Bronchial epithelial cell (primary cell): ENCODE measurements around the gene RAD52. TPM values are rescaled to one million over a fixed set of nuclear protein-coding genes. Genes with fewer than 3 reads are reported as not detected.

ENCODE experiments used
- DNase-seq: peaks from one replicate; pipeline ENCODE4 v3.0.0-alpha.2; 2010; ENCODE audit warnings: low read depth
- FAIRE-seq: peaks from 2 replicates; lab custom pipeline; 2011; peaks lifted over from hg19 to GRCh38; lab: Jason Lieb, UNC
- H3K27me3 ChIP-seq: 2 replicates; pipeline ENCODE4 v1.5.1; 2011; ENCODE audit warnings: low read length; ENCODE audit not compliant: control insufficient read depth, insufficient read depth
- H3K36me3 ChIP-seq: 2 replicates; pipeline ENCODE4 v1.5.1; 2011; ENCODE audit warnings: low read length; ENCODE audit not compliant: control insufficient read depth, insufficient read depth
- H3K4me3 ChIP-seq: 2 replicates; pipeline ENCODE4 v1.5.1; 2011; ENCODE audit warnings: mild to moderate bottlenecking, low read depth, low read length, control low read depth
- CTCF ChIP-seq: IDR thresholded peaks from 2 replicates; pipeline ENCODE4 v1.5.1; 2011; ENCODE audit warnings: mild to moderate bottlenecking, moderate library complexity, low read length, control low read depth, inconsistent platforms; ENCODE audit not compliant: insufficient read depth, severe bottlenecking
- total RNA-seq: library from RNA; depleted of rRNA; stranded (reverse); fragments of >200 nt; gene quantifications from 2 replicates; pipeline ENCODE4 v1.2.1, GENCODE V29; 2014

The RAD52 gene
- total RNA-seq, 1 donor from 2014 or later: 16.3 TPM

DNA sequence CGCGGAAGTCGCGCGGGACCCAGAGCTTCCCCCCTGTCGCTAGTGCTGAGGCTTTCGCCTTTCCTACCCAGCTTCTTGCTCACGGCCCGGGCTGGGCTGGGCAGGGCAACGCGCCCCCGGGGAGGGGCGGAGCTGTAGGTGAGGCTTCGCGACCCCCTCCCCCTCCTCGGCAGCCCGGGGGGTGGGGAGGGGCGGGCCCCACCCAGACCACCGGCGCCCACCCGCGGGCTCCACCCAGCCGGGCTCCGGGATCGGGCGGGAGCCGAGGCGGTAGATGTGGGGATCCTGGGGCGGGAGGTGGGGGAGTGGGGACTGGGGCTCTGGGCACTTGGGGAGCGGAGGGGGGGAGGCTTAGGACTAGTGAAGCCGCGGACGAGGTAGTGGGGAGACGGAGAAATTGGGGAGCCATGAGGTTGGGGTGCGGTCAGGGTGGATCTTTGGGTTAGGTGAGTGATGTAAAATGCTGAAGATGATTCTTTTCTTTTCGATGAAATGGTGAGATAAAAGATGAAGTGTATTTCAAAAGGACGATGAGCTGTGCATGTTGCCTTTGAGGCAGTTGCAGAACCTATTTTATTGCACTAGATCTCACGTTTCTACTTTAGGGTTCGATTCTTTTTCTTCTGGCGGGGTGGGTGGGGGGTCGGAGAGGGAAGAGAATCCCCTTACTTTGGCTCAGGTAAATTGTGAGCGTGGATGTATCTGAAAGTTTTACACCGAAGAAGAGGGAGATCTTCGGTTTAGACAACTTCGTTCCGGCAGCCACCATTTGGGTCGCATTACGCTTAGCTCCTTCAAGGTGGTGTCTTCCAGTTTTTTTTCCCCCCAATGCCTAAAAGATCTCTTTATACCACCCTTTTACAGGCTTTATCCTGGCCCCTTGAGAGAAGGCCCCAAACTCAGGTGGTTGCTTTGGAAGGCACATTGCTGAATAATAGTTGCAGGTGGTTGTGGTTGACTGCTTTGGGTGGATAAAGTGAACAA lies 42.1 kb upstream of the RAD52 start:
- Histone ChIP-seq H3K4me3 (peak overlapping the region; percentile 71), H3K36me3 (no peaks in the 10 kb centered on the region), H3K27me3 (no peaks in the 10 kb centered on the region)
- FAIRE-seq (no peak), DNase-seq (peak; percentile 9)
- no peak for TF ChIP-seq CTCF

DNA sequence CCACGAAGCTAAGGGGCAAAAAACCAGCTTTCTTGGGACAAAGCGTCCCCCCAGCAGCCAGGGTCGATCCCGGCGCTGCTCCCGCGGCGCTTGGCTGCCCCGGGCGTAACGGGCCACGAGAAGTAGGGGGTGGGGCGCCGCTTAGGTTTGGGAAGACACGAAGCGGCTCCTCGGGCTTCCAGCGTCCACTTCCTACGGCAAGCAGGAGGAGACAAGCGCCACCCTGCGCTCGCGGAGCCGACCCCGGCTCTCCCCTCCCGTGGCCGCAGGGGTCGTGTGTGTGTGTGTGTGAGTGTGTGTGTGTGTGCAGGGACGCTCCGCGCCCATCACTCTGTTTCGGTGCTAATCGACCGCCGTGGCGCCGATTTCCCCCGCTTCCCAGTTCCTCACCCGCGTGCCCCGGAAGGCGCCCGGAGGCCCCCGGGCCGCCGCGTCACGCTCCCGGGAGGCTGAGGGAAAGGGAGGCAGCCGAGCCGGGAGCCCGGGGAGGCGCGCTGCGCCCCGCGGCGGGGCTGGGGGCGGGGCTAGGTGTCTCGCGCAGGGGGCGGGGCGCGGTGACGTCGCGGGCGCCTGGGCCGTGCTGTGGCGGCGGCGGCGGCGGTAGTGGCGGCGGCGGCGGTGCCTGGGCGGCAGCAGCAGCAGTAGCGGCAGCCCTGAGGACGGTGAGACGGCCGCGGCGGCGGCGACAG lies 41.3 kb upstream of the RAD52 start, which contains the start of gene ERC1:
ERC1 (plus strand) TSS at position 563 of the 689 bp plus-strand sequence. CDS start 36,681 bp downstream, outside the sequence.
- no peaks in the 10 kb centered on the region for H3K36me3 ChIP-seq
- FAIRE-seq (no peak), DNase-seq (peak; percentile 54)
- no peaks in the 10 kb centered on the region for H3K27me3 ChIP-seq
- peak; percentile 6 for TF ChIP-seq CTCF
- peak within 1 kb of the TSS; percentile 71 for H3K4me3 ChIP-seq

- H3K36me3 ChIP-seq: no peaks in the 10 kb centered on the region
- no peak for FAIRE-seq
- H3K4me3 ChIP-seq: peak overlapping the region; percentile 71
- peak; percentile 52 for DNase-seq
- no peak for TF ChIP-seq CTCF
- H3K27me3 ChIP-seq: no peaks in the 10 kb centered on the region
These were observed 40.5 kb upstream of the RAD52 start for GRCh38 chr12:989751-990660.

GRCh38 chr12:989051-989450 lies 39.6 kb upstream of the RAD52 start:
- FAIRE-seq: no peak
- DNase-seq: no peak
- no peaks in the 10 kb centered on the region for H3K27me3 ChIP-seq
- no peak overlapping the region for H3K4me3 ChIP-seq
- no peaks in the 10 kb centered on the region for H3K36me3 ChIP-seq
- no peak for TF ChIP-seq CTCF

DNA sequence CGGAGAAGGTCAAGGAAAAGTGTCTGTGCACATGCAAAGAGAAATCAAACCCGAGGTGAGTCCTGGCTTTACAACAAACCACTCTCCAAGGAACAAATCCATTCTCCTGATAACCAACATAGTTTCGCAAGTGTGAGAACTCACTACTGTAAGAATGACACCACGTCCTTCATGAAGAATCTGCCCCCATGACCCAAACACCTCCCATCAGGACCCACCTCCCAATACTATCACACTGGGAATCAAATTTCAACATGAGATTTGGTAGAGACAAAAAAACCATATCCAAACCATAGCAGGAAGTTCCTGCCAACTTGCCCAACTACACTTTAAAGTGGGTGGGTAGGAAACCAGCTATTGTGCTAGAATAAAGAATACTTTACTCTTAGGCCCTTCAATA lies 39.2 kb upstream of the RAD52 start:
- Histone ChIP-seq H3K36me3 (no peaks in the 10 kb centered on the region), H3K27me3 (no peaks in the 10 kb centered on the region), H3K4me3 (no peak overlapping the region)
- DNase-seq (peak; percentile 33), FAIRE-seq (no peak)
- no peak for TF ChIP-seq CTCF
